GM21515 (cell line): ENCODE measurements around the gene PLAGL1.
"Not testable (repeated sequence)": the region's sequence is repeated elsewhere in the genome, so short reads cannot be mapped to it uniquely, and the experiment has no call there.

ENCODE experiments used
- ATAC-seq: cut with Tn5 transposase; IDR thresholded peaks from one replicate; pipeline ENCODE4 v1.9.1; 2021; ENCODE audit not compliant: unreplicated experiment

PLAGL1 gene

DNA sequence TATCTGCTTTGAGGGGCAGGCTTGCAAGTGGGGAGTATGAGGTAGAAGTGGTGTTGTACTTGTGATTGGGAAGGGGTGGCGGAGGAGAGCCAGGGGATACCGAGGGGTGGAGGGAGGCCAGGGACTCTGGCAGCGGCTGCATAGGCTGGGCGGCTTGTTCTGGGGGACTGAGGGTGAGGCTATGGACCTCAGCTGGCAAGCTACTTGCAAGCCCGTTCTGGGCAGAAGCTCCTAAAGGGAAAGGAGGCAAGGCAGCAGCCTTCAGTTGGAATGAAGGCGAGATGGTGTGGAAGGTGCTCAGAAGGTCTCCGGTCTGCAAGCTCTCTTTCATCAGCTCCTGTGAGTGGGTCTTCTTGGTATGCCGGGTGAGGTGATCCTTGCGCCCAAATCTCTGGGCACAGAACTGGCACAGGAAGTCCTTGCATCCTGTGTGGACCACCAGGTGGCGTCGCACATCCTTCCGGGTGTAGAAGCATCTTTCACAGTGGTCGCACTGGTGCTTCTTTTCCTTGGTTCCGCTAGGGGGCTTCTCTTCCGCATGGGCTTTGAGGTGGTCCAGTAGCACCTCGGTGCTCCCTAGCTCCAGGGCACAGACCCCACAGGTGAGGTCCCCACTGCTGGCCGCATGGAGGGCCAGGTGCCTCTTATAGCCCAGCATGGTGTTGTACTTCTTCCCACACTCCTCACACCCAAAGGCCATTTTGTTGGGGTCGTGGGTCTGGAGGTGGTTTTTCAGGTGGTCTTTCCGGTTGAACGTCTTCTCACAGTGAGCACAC lies 66.0 kb downstream of the PLAGL1 start:
- peak; percentile 40 for ATAC-seq

GRCh38 chr6:143940011-143940597 lies 68.0 kb downstream of the PLAGL1 start:
- peak; percentile 96 for ATAC-seq

- no peak for ATAC-seq
Measured at GRCh38 chr6:143939364-143939763, 68.7 kb downstream of the PLAGL1 start.

DNA sequence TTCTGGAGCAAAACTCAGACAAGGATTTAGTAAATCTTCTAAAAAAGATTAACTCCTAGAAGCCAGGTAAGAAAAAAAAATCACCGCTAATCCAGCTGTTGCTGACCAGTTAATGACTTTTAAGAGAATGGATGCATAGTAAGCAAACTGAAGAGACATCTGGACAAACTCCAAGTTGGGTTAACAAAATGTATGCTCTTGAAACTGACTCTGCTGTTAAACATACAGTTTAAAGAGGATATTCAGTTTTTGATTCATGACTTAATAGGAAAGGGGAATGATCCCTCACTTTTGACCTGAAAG lies 70.4 kb downstream of the PLAGL1 start:
- ATAC-seq: no peak

- no peak for ATAC-seq
Measured at GRCh38 chr6:143936778-143937667, 71.0 kb downstream of the PLAGL1 start.

GRCh38 chr6:143936347-143936746 lies 71.7 kb downstream of the PLAGL1 start:
- no peak for ATAC-seq

- no peak for ATAC-seq
Measured at GRCh38 chr6:143934867-143935266, 73.2 kb downstream of the PLAGL1 start.

GRCh38 chr6:143934331-143934730 lies 73.7 kb downstream of the PLAGL1 start:
- ATAC-seq: no peak

DNA sequence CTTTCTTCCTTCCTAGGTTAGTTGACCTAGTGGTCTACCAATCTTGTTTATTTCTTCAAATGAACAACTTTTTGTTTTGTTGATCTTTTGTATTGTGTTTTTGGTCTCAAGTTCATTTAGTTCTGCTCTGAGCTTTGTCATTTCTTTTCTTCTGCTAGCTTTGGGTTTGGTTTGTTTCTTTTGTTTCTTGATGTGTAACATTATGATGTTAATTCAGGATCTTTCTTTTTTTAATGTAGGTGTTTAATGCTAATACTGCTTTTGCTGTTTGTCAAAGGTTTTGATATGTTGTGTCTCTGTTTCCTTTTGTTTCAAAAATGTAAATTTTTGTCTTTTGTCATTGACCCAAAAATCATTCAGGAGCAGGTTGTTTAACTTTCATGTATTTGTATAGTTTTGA lies 78.1 kb downstream of the PLAGL1 start:
- ATAC-seq: no peak

DNA sequence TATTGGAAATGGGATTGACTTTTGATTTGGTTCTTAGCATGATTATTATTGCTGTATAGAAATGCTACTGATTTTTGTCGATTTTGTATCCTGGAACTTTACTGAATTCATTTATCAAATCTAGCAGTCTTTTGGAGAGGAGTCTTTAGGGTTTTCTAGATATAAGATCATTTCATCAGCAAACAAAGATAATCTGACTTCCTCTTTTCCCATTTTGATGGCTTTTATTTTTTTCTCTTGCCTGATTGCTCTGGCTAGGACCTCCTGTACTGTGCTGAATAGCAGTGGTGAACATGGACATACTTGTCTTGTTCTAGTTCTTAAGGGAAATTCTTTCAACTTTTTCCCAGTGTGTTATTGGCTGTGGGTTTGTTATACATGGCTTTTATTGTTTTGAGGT lies 79.2 kb downstream of the PLAGL1 start:
- no peak for ATAC-seq

- ATAC-seq: not testable (repeated sequence)
Measured at GRCh38 chr6:143917026-143917425, 91.0 kb downstream of the PLAGL1 start.

DNA sequence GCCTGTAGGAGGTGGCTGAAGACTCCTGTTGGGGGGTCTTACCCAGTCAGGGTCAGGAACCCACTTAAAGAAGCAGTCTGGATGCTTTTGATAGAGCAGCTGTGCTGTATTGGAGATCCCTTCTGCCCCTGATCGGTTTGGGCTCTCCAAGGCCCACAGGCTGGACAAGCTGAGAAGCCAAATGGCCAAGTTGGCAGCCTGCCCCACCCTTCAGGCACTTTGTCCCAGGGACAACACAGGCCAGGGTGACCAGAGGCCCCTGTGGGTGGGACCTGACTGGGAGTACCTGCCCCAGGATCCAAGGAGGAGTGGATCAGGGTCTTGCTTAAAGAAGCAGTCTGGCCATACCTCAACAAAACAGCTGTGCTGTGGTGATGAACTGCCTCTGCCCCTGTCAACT lies 95.4 kb downstream of the PLAGL1 start:
- no peak for ATAC-seq

- no peak for ATAC-seq
Measured at GRCh38 chr6:143911028-143911427, 97.0 kb downstream of the PLAGL1 start.

- ATAC-seq: no peak
Measured at GRCh38 chr6:143902827-143903226, 105.2 kb downstream of the PLAGL1 start.

GRCh38 chr6:143901885-143902750 lies 105.9 kb downstream of the PLAGL1 start:
- peak; percentile 96 for ATAC-seq

DNA sequence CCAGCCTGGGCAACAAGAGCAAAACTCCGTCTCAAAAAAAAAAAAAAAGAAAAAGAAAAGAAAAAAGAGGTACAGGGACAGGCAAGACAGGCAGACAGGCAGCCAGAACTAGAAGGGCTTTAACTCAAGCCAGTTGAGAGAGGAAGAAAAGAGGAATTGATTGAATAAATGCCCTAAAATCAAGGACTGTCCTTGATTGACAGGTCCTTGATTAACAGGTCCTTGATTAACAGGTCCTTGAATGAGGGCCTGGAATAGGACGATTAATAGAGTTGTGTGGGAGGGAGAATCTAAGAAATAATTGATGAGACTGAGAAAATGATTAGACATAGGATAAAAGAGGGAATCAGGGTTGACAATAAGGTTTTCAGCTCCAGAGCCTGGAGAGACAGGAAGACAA lies 107.7 kb downstream of the PLAGL1 start:
- no peak for ATAC-seq

DNA sequence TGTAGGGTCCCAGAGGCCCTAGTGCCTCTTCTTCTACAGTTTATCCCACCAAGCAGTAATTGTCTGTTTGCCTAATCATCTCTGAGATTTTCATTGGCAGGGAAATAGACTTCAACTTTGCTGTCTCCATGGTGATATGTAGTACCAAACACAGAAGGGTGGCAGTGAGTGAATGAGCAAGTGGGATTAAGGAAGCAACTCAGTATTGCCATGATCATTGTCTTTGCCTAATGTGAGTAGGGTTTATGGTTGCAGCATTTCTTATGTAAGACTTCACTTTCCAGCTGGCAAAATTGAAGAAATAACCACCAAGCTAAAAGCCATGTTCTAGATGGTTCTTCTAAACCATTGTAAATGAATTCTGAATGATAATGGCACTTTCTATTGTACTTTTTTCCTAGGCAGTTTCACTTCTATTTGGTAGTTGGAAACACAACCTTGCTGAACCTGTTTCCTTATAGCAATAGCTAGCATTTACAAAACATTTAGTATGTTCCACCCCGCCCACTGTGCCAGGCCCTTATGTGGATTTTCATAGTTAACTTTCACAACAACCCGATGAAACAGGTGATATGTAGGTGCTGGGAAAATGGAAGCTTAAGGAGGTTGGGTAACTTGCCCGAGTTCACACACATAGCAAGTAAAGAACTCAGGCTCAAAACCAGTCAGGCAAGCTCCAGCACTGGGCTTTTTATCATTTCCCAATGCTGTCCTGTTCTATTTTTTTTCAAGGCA lies 111.8 kb downstream of the PLAGL1 start:
- no peak for ATAC-seq

GRCh38 chr6:143894655-143895054 lies 113.4 kb downstream of the PLAGL1 start:
- ATAC-seq: no peak
